Fibroblast of the aortic adventitia (primary cell): ENCODE results near the gene TMEM240. TPM values are rescaled to one million over a fixed set of nuclear protein-coding genes. Genes with fewer than 3 reads are reported as not detected.
"Not testable (repeated sequence)": the region's sequence is repeated elsewhere in the genome, so short reads cannot be mapped to it uniquely, and the experiment has no call there.

Experiments used
- DNase-seq: peaks from one replicate; pipeline ENCODE4 v3.0.0-alpha.2; 2010; ENCODE audit warnings: low read depth
- H3K4me3 ChIP-seq: 2 replicates; pipeline ENCODE4 v1.5.1; 2011; ENCODE audit warnings: low read depth, mild to moderate bottlenecking, control low read depth, low read length, moderate library complexity
- CTCF ChIP-seq: IDR thresholded peaks from 2 replicates; pipeline ENCODE4 v1.5.1; 2011; ENCODE audit warnings: mild to moderate bottlenecking, low read length, control low read depth, inconsistent platforms; ENCODE audit not compliant: insufficient read depth
- total RNA-seq: library from RNA; depleted of rRNA; stranded (reverse); fragments of >200 nt; gene quantifications from 2 replicates; pipeline ENCODE4 v1.2.3, GENCODE V29; 2012; ENCODE audit warnings: low replicate concordance

Gene TMEM240
- total RNA-seq, 1 donor = 3.6 TPM

GRCh38 chr1:1507305-1507704, 33.1 kb downstream of the TMEM240 start:
- no peak overlapping the region for H3K4me3 ChIP-seq
- no peak for DNase-seq
- TF ChIP-seq CTCF = no peak

GRCh38 chr1:1505801-1506200, 34.6 kb downstream of the TMEM240 start:
- DNase-seq, H3K4me3 ChIP-seq: not testable (repeated sequence)

GRCh38 chr1:1505366-1505798, 35.0 kb downstream of the TMEM240 start:
- not testable (repeated sequence) for H3K4me3 ChIP-seq
- peak; percentile 16 for DNase-seq
- TF ChIP-seq CTCF = peak; percentile 12

GRCh38 chr1:1504777-1505365, 35.6 kb downstream of the TMEM240 start:
- DNase-seq = peak; percentile 59
- peak; percentile 67 for TF ChIP-seq CTCF
- not testable (repeated sequence) for H3K4me3 ChIP-seq

GRCh38 chr1:1495461-1495975, 44.9 kb downstream of the TMEM240 start:
- H3K4me3 ChIP-seq, DNase-seq: not testable (repeated sequence)

- H3K4me3 ChIP-seq, DNase-seq: not testable (repeated sequence)
Measured at GRCh38 chr1:1494311-1494710, 46.1 kb downstream of the TMEM240 start.

GRCh38 chr1:1491601-1492000, 48.8 kb downstream of the TMEM240 start:
- no peak overlapping the region for H3K4me3 ChIP-seq
- no peak for TF ChIP-seq CTCF
- no peak for DNase-seq

GRCh38 chr1:1490633-1491230, 49.7 kb downstream of the TMEM240 start:
- no peak for DNase-seq
- no peak for TF ChIP-seq CTCF
- no peak overlapping the region for H3K4me3 ChIP-seq
